AG09319 (cell line): ENCODE measurements around the gene LRP5.

ENCODE experiments used
- DNase-seq: peaks from one replicate; pipeline ENCODE4 v3.0.0-alpha.2; 2010; ENCODE audit warnings: low read depth; ENCODE audit errors: extremely low read depth
- CTCF ChIP-seq: IDR thresholded peaks from 2 replicates; pipeline ENCODE4 v1.5.1; 2011; ENCODE audit warnings: low read depth, mild to moderate bottlenecking, inconsistent platforms, low read length, moderate library complexity

LRP5 gene

DNA sequence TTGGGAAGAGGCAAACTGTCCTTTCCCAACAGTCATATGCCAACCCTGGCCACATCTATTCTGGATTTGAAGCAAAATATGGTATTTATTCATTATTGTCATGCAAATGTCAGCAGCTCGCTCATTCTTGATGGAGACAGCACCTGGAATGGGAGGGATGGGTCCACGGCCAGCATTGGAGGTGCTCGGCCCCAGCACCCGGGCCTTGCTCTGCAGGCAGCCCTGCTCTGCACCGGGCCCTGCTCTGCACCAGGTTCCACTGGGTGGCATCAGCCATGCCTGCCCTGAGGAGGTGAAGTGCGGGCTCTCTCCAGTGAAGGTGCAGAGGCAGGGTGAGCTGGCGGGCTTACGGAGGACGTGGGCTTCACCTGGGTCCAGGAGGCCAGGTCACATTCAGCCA, 19.8 kb downstream of the LRP5 start:
- TF ChIP-seq CTCF: no peak
- DNase-seq: no peak

DNA sequence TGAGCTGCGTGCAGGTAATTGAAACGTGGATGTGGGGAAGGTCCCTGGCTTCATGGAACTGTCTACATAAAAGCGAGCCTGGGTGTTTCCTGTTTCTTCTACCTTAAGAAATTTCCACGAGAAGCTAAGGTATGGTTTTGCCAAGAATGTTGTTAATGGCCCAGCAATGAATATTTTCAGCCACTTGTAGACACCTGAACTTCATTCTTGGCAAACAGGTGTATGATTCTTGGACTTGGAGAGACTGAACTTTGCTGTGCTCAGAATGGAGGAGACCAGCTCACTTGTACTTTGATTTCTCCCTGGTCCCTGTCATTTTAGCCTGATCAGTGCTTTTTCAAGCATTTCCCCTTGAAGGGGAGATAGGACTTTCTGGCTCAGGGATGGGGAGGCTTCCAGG, 20.8 kb downstream of the LRP5 start:
- no peak for DNase-seq
- no peak for TF ChIP-seq CTCF

- no peak for DNase-seq
- TF ChIP-seq CTCF: no peak
These were observed 22.5 kb downstream of the LRP5 start for GRCh38 chr11:68334923-68335322.

- no peak for TF ChIP-seq CTCF
- no peak for DNase-seq
These were observed 23.3 kb downstream of the LRP5 start for GRCh38 chr11:68335683-68336082.

DNA sequence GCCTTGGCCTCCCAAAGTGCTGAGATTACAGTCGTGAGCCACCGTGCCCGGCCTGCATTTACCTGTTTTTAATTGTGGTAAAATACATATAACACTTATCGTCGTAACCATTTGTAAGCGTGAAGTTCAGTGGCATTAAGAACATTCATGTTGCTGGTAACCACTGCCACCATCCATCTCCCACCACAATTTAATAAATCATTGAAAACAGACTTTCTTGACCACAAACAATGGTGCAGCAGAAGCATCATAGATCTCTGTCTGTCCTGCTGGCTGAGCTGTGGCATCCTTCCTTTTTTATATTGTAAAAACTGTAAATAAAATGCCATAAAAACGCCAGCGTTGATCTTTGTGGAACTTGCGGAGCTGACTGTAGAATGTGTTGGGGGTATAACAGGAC, 24.3 kb downstream of the LRP5 start:
- no peak for TF ChIP-seq CTCF
- DNase-seq: no peak

DNA sequence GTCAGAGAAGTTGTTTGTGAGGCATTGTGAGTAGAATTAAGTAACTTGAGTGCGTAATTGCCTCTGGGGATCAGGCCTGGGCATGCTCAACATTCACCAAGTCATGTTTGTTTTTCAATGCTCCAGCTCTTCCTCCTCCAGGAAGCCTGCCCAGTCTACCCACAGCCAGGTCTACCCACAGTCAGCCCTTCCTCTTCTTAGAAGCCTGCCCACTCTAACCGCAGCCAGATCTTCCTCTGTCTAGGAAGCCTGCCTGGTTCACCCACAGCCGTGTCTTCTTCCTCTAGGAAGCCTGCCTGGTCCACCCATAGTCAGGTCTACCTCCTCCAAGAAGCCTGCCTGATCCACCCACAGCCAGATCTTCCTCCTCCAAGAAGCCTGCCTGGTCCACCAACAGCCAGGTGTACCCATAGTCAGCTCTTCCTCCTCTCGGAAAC, 25.0 kb downstream of the LRP5 start:
- DNase-seq: no peak
- TF ChIP-seq CTCF: no peak

DNA sequence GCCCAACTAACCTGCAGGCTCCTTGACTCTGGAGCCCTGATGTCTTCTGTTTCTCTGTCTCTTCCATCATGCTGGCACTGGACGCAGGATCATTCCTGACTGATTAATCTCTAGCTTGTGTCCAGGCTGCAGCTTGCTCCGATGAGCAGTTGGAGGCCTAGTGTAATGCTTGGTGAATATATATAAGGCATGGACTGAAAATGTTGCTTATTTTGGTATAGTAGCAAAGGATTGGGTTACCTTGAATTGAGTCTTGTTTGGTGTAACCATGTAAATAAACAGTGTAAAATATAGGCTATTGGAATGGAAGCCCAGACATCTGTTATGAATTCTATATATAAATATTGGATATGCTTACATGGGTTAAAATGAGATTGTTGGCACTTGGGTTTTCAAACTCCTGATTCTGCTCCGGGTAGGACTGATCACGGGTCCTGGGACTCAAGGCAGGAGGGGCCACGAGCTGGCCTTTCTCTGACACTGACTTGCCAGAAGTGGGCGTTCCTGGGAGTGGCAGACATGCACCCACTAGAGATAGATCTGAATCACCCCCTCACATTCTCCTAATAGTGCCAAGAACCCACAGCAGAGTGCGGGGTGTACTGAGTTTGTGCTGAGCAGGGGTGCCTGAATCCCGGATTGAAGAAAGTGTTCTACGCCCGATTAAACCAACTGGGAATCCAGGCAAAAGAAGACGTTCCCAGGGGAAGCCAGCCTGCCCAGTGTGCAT, 25.8 kb downstream of the LRP5 start:
- no peak for TF ChIP-seq CTCF
- DNase-seq: peak; percentile 56
